NCI-H82 (cell line): ENCODE results near the gene TAF8.

ENCODE experiments used
- DNase-seq: peaks from one replicate; lab custom pipeline; 2025; lab: John Stamatoyannopoulos, UW

TAF8 gene

GRCh38 chr6:42051268-42051653 lies 937 bp downstream of the TAF8 start:
- DNase-seq: peak; percentile 27

- DNase-seq: no peak
Measured at GRCh38 chr6:42053601-42054000, 3.3 kb downstream of the TAF8 start.

GRCh38 chr6:42059743-42060142 lies 9.4 kb downstream of the TAF8 start:
- no peak for DNase-seq

GRCh38 chr6:42066156-42066675 lies 15.9 kb downstream of the TAF8 start:
- DNase-seq: no peak

- no peak for DNase-seq
Measured at GRCh38 chr6:42068173-42068572, 17.8 kb downstream of the TAF8 start.

- DNase-seq: no peak
Measured at GRCh38 chr6:42068872-42069522, 18.7 kb downstream of the TAF8 start.

GRCh38 chr6:42071881-42072583 lies 21.7 kb downstream of the TAF8 start:
- DNase-seq: no peak

GRCh38 chr6:42073287-42073686 lies 23.0 kb downstream of the TAF8 start:
- DNase-seq: no peak

GRCh38 chr6:42075159-42075838 lies 25.0 kb downstream of the TAF8 start:
- DNase-seq: peak; percentile 80

- DNase-seq: no peak
Measured at GRCh38 chr6:42078386-42078785, 28.1 kb downstream of the TAF8 start.

- DNase-seq: no peak
Measured at GRCh38 chr6:42079941-42080464, 29.7 kb downstream of the TAF8 start.

- no peak for DNase-seq
Measured at GRCh38 chr6:42083530-42083929, 33.2 kb downstream of the TAF8 start.

- DNase-seq: no peak
Measured at GRCh38 chr6:42084889-42085288, 34.6 kb downstream of the TAF8 start.

GRCh38 chr6:42086046-42087035 lies 36.0 kb downstream of the TAF8 start:
- peak; percentile 31 for DNase-seq

GRCh38 chr6:42088101-42088591 lies 37.8 kb downstream of the TAF8 start:
- DNase-seq: no peak

GRCh38 chr6:42090819-42091717 lies 40.7 kb downstream of the TAF8 start:
- no peak for DNase-seq

- no peak for DNase-seq
Measured at GRCh38 chr6:42091718-42092023, 41.3 kb downstream of the TAF8 start.

- peak; percentile 44 for DNase-seq
Measured at GRCh38 chr6:42093582-42094329, 43.4 kb downstream of the TAF8 start.

GRCh38 chr6:42095094-42095493 lies 44.8 kb downstream of the TAF8 start:
- no peak for DNase-seq
